Right cardiac atrium (tissue), 5 donors: Measurements from ENCODE around the gene ZNF609. TPM values are rescaled to one million over a fixed set of nuclear protein-coding genes. Genes with fewer than 3 reads are reported as not detected.
"Not testable (repeated sequence)": the region's sequence is repeated elsewhere in the genome, so short reads cannot be mapped to it uniquely, and the experiment has no call there.

Experiments used
- ATAC-seq, 2 donors: fragments of 200-7000 bp; cut with Tn5 transposase; one replicate each; pipeline versions ENCODE4 v1.8.0 to v1.9.1; 2020; ENCODE audit warnings: moderate library complexity in 2 of 2, mild to moderate bottlenecking in 1 of 2
- DNase-seq, 3 donors: peaks; one replicate each; pipeline ENCODE4 v3.0.0-alpha.2; 2020
- H3K27ac ChIP-seq: one replicate; pipeline ENCODE4 v1.5.1; 2013; ENCODE audit warnings: mild to moderate bottlenecking, low read length, control low read depth, moderate library complexity
- H3K27me3 ChIP-seq: one replicate; pipeline ENCODE4 v1.6.1; 2013; ENCODE audit not compliant: control insufficient read depth, insufficient read depth
- H3K4me1 ChIP-seq: one replicate; pipeline ENCODE4 v1.6.1; 2013; ENCODE audit warnings: low read length; ENCODE audit not compliant: control insufficient read depth, insufficient read depth
- H3K4me3 ChIP-seq: one replicate; pipeline ENCODE4 v1.5.1; 2013; ENCODE audit warnings: low read length, control low read depth
- H3K9me3 ChIP-seq: one replicate; pipeline ENCODE4 v1.6.1; 2013; ENCODE audit warnings: low read length; ENCODE audit not compliant: control insufficient read depth
- WGBS: extraction: QIAGEN DNeasy Blood & Tissue Kit; methylation state at CpG from one replicate; pipeline ENCODE4 v1.1.7; 2013; 5-methylcytosine and 5-hydroxymethylcytosine counted together
- intact Hi-C, 4 donors: fragments of 100-400 bp; cut with DNase I; formaldehyde crosslinking; loops; one replicate each; pipeline versions ENCODE4 v1.11.0 to v1.14.0; 2022 to 2023
- polyA plus RNA-seq: library from polyadenylated mRNA; stranded (reverse); fragments of 200-250 nt; gene quantifications from one replicate; pipeline ENCODE4 v1.2.3, GENCODE V29; 2013
- total RNA-seq, 4 donors: library from RNA; stranded (reverse); fragmentation: NEBNext Ultra II Directional; extraction: Animal tissue kit (Norgen Biotek cat#: 25700); gene quantifications; one replicate each; pipeline ENCODE4 v1.2.1, GENCODE V29; 2021
- donor health status: healthy with polysubstance abuse.
- donor health status: DM: no; HTN: yes; CAD: no.
- donor health status: DM: no; HTN: no; CAD: no.
- donor health status: DM: no; HTN: yes; CAD: no; lungs with severe emphysema.
- donor health status: DM: yes; HTN: yes; CAD: no.

Gene ZNF609
- total and polyA plus RNA-seq, 5 donors = 8.4 to 23.9 (median 22.6) TPM

DNA sequence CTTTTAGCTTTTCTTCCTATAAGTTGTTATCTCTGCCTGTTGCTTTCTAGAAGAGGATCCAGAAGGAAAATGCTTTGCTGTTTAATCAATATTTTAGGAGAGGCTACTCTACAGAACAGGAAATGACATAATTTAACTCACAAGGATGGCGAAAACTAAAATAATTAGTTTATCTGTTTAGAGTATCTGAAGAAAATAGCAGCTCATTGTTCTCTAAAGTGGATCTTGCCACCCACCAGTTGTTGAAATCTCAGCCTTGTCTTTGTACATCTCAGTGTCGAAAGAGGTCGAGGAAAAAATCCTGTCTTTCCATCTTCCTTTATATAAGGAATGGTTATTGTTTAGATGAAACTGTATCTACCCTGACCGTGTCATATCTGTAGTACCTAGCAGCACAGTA is 126.6 kb downstream of the ZNF609 start:
- intact Hi-C loops = no loop called here
- Histone ChIP-seq H3K4me3 (no peak overlapping the region), H3K27ac (no peak overlapping the region), H3K27me3 (no peaks in the 10 kb centered on the region), H3K9me3 (no peaks in the 10 kb centered on the region), H3K4me1 (no peaks in the 10 kb centered on the region)
- ATAC-seq = no peak
- WGBS = 48% methylated on average over 4 of the region's 4 CpGs
- DNase-seq = no peak

DNA sequence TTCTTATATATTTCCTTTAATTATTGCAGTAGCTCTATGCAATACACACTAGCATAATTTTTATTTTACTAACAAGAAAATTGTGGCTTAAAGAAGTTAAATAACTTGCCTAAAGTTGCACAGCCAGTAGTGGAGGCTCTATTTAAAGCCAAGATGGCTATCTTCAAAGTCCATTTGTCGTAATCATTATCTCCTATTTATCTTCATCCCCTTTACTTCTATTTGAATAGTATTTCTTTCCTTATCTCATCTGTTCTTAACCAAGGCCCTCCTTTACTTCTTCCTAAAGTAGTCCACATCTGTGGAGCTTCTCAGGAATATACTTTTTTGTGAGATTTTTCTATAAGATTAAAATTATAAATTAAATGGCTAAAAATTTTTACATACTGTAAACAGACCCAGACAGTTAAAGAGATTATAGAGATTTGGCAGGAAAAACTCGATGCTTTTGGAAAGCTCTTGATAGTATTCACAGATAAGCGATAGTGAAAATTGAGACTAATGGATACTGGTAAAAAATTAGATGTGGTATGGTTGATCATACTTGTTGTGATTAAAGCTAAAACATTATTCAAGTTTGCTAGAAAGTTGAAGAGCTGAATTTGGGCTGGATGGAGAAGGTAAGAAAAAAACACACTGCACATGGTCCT is 129.2 kb downstream of the ZNF609 start:
- Histone ChIP-seq H3K9me3 (no peaks in the 10 kb centered on the region), H3K4me3 (no peak overlapping the region), H3K4me1 (no peaks in the 10 kb centered on the region), H3K27ac (no peak overlapping the region), H3K27me3 (no peaks in the 10 kb centered on the region)
- intact Hi-C loops = loop anchor here in 1 of 4 donors (10.0 kb wide), 1 partner anchor 65 kb away; no protein-coding TSS in a partner anchor
- DNase-seq (no peak), ATAC-seq (no peak)
- WGBS = 51% methylated on average over 3 of the region's 3 CpGs

DNA sequence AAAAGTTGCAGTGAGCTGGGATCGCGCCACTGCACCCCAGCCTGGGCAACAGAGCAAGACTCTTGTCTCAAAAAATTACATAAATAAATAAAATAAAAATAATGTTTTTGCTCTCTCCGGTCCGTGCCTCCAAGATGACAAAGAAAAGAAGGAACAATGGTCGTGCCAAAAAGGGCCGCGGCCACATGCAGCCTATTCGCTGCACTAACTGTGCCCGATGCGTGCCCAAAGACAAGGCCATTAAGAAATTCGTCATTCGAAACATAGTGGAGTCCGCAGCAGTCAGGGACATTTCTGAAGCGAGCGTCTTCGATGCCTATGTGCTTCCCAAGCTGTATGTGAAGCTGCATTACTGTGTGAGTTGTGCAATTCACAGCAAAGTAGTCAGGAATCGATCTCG is 132.5 kb downstream of the ZNF609 start:
- not testable (repeated sequence) for H3K27ac ChIP-seq, H3K4me3 ChIP-seq, ATAC-seq, H3K27me3 ChIP-seq, H3K4me1 ChIP-seq, DNase-seq, H3K9me3 ChIP-seq
- WGBS = 97% methylated on average over 18 of the region's 18 CpGs
- intact Hi-C loops = loop anchor here in 1 of 4 donors (10.0 kb wide), 1 partner anchor 62 kb away; no protein-coding TSS in a partner anchor

DNA sequence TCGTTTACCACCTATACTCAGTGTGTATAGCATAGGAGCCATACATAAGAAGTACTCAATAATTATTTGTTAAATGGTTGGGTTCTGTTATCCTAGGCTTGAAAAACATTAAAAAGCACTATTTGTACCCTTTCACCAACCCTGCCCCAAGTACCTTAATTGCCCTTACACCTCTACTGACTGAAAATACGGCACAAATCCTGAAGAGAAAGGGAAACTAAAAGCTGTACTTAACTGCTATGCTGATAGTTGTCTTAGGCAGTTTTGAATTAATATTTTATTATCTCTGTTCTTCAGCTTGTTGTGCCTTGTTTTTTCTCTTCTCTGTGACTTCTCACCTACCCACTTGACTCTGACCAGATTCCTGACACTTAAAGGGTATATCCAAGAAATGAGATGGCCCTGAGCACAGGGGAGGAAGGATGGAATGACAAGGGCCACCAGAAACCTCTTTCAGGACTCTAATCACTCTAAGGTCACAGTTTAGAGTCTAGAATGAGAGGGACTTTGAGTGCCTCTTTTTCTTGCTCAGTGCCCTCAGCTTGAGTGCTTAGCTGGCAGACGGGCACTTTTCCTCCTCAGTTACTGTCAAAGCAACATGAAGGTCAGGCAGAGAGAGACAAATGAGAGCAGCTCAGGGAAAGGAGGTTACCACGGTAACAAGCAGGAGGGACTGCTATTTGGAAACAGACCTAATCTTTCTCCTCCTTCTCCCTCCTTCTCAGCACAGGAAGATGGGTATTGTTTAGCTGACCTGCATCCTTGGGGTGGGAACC is 136.5 kb downstream of the ZNF609 start:
- Histone ChIP-seq H3K9me3 (no peaks in the 10 kb centered on the region), H3K27me3 (no peaks in the 10 kb centered on the region), H3K4me3 (no peak overlapping the region), H3K27ac (no peak overlapping the region), H3K4me1 (peaks cover 6% of the 10 kb centered on the region)
- WGBS = 29% methylated on average over 4 of the region's 4 CpGs
- intact Hi-C loops = loop anchor here in 1 of 4 donors (10.0 kb wide), 1 partner anchor 58 kb away; no protein-coding TSS in a partner anchor
- ATAC-seq (peak; percentile 71 to 79), DNase-seq (no peak)

DNA sequence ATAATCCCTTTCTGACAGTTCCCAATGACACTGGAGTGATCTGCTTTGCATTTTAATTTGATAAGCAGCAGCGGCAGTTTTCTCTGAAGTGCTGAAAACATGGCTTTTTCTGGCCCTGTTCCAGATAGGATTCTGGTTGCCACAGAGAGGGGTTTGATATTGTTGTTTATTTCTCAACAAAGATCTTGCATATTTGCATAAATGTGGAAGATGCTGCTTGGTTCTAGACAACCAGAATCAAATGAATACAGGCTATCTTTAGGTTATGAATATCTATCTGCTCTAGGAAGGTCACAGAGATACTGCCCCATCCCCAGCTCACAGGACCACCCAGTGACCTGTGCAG is 137.1 kb downstream of the ZNF609 start:
- Histone ChIP-seq H3K27me3 (no peaks in the 10 kb centered on the region), H3K27ac (no peak overlapping the region), H3K4me1 (peaks cover 6% of the 10 kb centered on the region), H3K9me3 (no peaks in the 10 kb centered on the region), H3K4me3 (no peak overlapping the region)
- no peak for DNase-seq
- ATAC-seq = peak in 1 of 2 donors; percentile 19
- intact Hi-C loops = loop anchor here in 1 of 4 donors (10.0 kb wide), 1 partner anchor 57 kb away; no protein-coding TSS in a partner anchor
- 3% methylated on average over 1 of the region's 1 CpG for WGBS

DNA sequence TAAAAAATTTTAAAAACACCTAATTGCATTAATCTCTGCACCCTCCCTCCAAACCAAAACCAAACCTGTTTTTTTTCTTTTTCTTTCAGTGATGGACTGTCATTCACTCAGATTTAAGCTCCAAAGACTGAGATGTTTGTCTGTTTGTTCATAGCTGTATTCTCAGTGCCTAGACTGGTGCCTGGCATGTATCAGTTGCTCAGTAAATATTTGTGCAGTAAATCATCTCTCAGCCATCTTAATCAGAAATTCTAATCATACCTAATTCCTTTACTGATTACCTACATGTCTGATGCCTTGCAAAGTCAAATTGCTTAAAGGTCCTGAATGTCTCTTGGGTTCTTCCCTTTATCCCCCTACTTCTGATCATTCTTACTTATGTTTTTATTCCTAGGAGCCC is 138.8 kb downstream of the ZNF609 start:
- no peak for ATAC-seq
- intact Hi-C loops = loop anchor here in 1 of 4 donors (10.0 kb wide), 1 partner anchor 56 kb away; no protein-coding TSS in a partner anchor
- H3K27ac ChIP-seq = no peak overlapping the region
- H3K27me3 ChIP-seq = no peaks in the 10 kb centered on the region
- H3K4me1 ChIP-seq = peaks cover 6% of the 10 kb centered on the region
- no peaks in the 10 kb centered on the region for H3K9me3 ChIP-seq
- H3K4me3 ChIP-seq = no peak overlapping the region
- no peak for DNase-seq

DNA sequence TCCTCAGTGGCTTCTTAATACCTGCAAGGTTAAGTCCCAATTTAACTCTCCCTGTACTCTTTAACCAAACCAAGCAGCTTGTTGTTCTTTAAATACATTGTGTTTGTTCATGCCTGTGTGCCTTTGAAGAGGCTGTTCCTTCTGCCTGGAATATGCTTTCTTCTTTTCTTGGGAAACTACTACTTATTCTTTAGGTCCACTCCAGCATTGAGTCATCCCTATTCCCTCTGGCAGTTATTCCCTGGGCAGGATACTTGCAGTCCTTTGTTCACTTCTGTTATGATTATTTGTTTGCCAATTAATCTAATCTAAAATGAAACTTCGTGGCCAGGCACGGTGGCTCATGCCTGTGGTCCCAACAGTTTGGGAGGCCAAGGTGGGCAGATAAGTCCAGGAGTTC is 139.3 kb downstream of the ZNF609 start:
- Histone ChIP-seq H3K4me1 (peaks cover 6% of the 10 kb centered on the region), H3K27ac (no peak overlapping the region), H3K9me3 (no peaks in the 10 kb centered on the region), H3K4me3 (no peak overlapping the region), H3K27me3 (no peaks in the 10 kb centered on the region)
- intact Hi-C loops = loop anchor here in 1 of 4 donors (10.0 kb wide), 1 partner anchor 55 kb away; no protein-coding TSS in a partner anchor
- no peak for ATAC-seq
- 42% methylated on average over 2 of the region's 2 CpGs for WGBS
- DNase-seq = no peak

DNA sequence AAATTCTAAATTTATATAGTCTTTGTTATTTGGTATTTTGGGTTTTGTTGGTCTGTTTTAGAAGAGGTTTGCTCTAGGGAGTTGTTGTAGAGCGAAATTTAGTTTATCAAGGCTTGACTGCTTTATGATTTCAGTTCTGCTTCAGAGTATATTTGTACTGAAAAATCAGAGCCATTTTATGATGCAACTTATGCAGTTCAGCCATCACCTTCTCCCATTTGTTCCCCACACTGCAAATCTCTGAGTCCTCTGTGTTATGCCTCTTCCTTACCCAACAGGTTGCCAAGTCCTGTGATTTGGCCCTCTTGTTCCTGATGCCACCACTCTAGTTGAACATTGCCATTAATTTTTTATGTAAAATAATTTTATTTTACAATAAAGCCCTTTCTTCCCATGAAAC is 140.4 kb downstream of the ZNF609 start:
- H3K4me1 ChIP-seq = peaks cover 6% of the 10 kb centered on the region
- no peak for ATAC-seq
- no peaks in the 10 kb centered on the region for H3K27me3 ChIP-seq
- DNase-seq = no peak
- 83% methylated on average over 1 of the region's 1 CpG for WGBS
- H3K27ac ChIP-seq = no peak overlapping the region
- H3K4me3 ChIP-seq = no peak overlapping the region
- no peaks in the 10 kb centered on the region for H3K9me3 ChIP-seq
- intact Hi-C loops = no loop called here

DNA sequence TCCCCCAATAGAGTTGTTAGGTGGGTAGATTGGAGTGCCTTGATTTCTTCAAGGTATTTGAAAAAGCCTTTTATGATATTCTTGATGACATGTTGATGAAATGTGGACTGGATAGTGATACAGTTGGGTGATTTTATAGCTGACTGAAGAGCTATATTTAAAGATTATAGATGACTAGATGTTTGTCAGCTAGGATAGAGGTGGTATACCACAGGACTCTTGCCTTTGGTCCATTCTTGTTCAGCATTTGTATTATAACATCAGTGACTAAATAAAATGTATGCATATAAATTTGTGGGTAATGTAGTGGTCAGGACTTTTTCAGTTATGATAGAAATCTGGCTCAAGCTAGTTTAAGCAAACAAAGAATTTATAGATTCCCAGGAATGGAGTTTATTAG is 143.9 kb downstream of the ZNF609 start:
- peaks cover 1% of the 10 kb centered on the region for H3K4me1 ChIP-seq
- H3K27me3 ChIP-seq = no peaks in the 10 kb centered on the region
- H3K27ac ChIP-seq = no peak overlapping the region
- no peak for DNase-seq
- ATAC-seq = no peak
- intact Hi-C loops = no loop called here
- H3K4me3 ChIP-seq = no peak overlapping the region
- H3K9me3 ChIP-seq = no peaks in the 10 kb centered on the region

DNA sequence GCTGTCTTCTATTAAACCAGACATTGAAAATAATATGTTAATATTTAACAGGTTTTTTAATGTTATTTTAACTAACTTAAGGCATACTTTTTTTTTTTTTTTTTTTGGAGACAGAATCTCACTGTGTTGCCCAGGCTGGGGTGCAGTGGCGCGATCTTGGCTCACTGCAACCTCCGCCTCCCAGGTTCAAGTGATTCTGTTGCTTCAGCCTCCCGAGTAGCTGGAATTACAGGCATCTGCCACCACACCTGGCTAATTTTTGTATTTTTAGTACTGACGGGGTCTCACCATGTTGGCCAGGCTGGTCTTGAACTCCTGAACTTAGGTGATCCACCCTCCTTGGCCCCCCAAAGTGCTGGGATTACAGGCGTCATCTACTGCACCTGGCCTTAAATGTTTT is 147.0 kb downstream of the ZNF609 start:
- H3K27me3 ChIP-seq, DNase-seq, H3K27ac ChIP-seq, intact Hi-C loops, H3K9me3 ChIP-seq, H3K4me3 ChIP-seq, H3K4me1 ChIP-seq, ATAC-seq: not testable (repeated sequence)
- 96% methylated on average over 6 of the region's 6 CpGs for WGBS

DNA sequence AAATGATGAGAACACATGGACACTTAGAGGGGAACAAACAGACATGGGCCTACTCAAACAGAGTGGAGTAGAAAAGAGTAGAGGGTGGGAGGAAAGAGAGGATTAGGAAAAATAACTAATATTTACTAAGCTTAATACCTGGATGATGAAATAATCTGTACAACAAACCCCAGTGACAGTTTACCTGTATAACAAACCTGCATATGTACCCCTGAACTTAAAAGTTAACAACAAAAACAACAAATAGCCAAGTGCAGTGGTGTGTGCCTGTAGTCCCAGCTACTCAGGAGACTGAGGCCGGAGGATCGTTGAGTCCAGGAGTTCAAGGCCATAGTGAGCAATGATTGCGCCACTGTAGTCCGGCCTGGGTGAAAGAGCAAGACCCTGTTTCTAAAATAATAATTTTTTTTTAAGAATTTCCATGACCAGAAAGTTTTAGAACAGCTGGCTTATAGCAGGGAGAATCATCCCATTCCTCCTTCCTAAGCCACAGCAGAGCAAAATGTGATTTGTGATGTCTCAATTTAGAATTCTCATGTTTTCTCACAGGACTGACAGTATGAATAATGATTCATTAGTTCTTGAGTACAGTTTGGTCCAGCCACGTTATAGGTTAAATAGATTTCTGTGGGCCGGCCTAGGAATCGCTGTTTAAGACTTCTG is 150.0 kb downstream of the ZNF609 start:
- WGBS = 77% methylated on average over 7 of the region's 7 CpGs
- ATAC-seq (no peak), DNase-seq (no peak)
- Histone ChIP-seq H3K9me3 (no peaks in the 10 kb centered on the region), H3K27me3 (no peaks in the 10 kb centered on the region), H3K4me3 (no peak overlapping the region), H3K27ac (no peak overlapping the region), H3K4me1 (peaks cover 2% of the 10 kb centered on the region)
- intact Hi-C loops = no loop called here
